Measurements from ENCODE around the gene SYAP1. TPM values are rescaled to one million over a fixed set of nuclear protein-coding genes. Genes with fewer than 3 reads are reported as not detected.

The SYAP1 gene
- total and polyA plus RNA-seq, 9 of the 15 experiments (the other 6 are each of a cell fraction or from before 2014, with no cell fraction given) = 5.7 to 35.3 (median 27.6) TPM

DNA sequence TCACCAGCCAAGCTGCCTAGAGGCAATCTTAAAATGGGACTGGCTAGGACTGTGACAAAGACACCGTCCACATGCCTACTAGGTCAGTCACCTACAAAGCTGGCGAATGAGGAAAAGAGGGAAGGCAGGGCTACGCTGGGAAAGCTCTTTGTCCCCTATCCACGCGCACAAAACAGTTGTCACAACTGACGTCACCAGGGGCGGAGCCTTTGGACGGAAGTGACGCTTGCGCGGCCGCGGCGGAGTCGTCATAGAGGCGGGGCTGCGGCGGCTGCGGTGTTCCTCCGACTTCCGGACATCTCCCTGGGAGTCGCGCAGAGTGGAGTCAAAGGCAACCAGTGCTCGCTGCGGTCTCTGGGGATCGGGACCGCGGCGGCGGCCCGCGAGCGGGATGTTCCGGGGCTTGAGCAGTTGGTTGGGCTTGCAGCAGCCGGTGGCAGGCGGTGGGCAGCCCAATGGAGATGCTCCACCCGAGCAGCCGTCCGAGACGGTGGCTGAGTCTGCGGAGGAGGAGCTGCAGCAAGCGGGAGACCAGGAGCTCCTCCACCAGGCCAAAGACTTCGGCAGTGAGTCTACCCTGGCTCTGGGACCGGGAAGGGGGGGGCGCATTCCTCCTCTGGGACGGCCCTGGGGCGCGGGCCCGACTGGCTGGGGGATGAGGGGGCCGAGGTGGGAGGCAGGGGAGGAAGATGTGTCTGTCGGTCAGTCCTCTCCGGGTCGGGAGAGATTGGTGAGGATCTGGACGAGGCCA lies at the start of gene SYAP1 (continued):
- TF ChIP-seq, protein P1, sequence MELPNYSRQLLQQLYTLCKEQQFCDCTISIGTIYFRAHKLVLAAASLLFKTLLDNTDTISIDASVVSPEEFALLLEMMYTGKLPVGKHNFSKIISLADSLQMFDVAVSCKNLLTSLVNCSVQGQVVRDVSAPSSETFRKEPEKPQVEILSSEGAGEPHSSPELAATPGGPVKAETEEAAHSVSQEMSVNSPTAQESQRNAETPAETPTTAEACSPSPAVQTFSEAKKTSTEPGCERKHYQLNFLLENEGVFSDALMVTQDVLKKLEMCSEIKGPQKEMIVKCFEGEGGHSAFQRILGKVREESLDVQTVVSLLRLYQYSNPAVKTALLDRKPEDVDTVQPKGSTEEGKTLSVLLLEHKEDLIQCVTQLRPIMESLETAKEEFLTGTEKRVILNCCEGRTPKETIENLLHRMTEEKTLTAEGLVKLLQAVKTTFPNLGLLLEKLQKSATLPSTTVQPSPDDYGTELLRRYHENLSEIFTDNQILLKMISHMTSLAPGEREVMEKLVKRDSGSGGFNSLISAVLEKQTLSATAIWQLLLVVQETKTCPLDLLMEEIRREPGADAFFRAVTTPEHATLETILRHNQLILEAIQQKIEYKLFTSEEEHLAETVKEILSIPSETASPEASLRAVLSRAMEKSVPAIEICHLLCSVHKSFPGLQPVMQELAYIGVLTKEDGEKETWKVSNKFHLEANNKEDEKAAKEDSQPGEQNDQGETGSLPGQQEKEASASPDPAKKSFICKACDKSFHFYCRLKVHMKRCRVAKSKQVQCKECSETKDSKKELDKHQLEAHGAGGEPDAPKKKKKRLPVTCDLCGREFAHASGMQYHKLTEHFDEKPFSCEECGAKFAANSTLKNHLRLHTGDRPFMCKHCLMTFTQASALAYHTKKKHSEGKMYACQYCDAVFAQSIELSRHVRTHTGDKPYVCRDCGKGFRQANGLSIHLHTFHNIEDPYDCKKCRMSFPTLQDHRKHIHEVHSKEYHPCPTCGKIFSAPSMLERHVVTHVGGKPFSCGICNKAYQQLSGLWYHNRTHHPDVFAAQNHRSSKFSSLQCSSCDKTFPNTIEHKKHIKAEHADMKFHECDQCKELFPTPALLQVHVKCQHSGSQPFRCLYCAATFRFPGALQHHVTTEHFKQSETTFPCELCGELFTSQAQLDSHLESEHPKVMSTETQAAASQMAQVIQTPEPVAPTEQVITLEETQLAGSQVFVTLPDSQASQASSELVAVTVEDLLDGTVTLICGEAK (IDR thresholded peaks at IDR 0.05) = peak; percentile 89
- TF ChIP-seq, protein P1 (CRISPR knock-in tag; IDR thresholded peaks at IDR 0.05) = no peak
- TF ChIP-seq PHTF2 (CRISPR knock-in tag; IDR thresholded peaks at IDR 0.05) = no peak
- TF ChIP-seq RBM39 (optimal IDR thresholded peaks at IDR 0.05; ENCODE audit: low read depth, low read length) = no peak
- TF ChIP-seq LCOR (CRISPR knock-in tag; IDR thresholded peaks at IDR 0.05) = no peak; the same call in 1 of the 2 replicates
- 0 out of 2 replicates have a peak, but pooled peaks have one; percentile 17 for TF ChIP-seq SOX6 (IDR thresholded peaks at IDR 0.05)
- peak; percentile 82 for TF ChIP-seq ELF1 (tag; IDR thresholded peaks at IDR 0.05)
- no peak for TF ChIP-seq CC2D1A (IDR thresholded peaks at IDR 0.05)
- TF ChIP-seq, protein P2, sequence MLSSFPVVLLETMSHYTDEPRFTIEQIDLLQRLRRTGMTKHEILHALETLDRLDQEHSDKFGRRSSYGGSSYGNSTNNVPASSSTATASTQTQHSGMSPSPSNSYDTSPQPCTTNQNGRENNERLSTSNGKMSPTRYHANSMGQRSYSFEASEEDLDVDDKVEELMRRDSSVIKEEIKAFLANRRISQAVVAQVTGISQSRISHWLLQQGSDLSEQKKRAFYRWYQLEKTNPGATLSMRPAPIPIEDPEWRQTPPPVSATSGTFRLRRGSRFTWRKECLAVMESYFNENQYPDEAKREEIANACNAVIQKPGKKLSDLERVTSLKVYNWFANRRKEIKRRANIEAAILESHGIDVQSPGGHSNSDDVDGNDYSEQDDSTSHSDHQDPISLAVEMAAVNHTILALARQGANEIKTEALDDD (IDR thresholded peaks at IDR 0.05) = peak; percentile 51
- no peak for TF ChIP-seq CBX3 (IDR thresholded peaks at IDR 0.05; ENCODE audit: borderline replicate concordance in 1 of 2, low read length in 2 of 2)
- TF ChIP-seq ZNF316 (IDR thresholded peaks at IDR 0.05) = no peak
- no peak for TF ChIP-seq ZFP36 (IDR thresholded peaks at IDR 0.05; ENCODE audit: low read depth, low read length, partially characterized antibody)
- TF ChIP-seq, protein P3, sequence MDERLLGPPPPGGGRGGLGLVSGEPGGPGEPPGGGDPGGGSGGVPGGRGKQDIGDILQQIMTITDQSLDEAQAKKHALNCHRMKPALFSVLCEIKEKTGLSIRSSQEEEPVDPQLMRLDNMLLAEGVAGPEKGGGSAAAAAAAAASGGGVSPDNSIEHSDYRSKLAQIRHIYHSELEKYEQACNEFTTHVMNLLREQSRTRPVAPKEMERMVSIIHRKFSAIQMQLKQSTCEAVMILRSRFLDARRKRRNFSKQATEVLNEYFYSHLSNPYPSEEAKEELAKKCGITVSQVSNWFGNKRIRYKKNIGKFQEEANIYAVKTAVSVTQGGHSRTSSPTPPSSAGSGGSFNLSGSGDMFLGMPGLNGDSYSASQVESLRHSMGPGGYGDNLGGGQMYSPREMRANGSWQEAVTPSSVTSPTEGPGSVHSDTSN (CRISPR knock-in tag; IDR thresholded peaks at IDR 0.05; ENCODE audit: low read depth) = no peak
- TF ChIP-seq, protein P3 (tag; conservative IDR thresholded peaks at IDR 0.05; ENCODE audit: low read depth) = no peak
- TF ChIP-seq CREBBP (IDR thresholded peaks at IDR 0.05; ENCODE audit: low read depth, low read length) = no peak
- TF ChIP-seq GATAD2A (IDR thresholded peaks at IDR 0.05) = no peak

All from K562 (cell line).